ENCODE measurements around the gene PIP5K1A.

- TF ChIP-seq CTCF (IDR thresholded peaks at IDR 0.05; ENCODE audit: insufficient read depth, low read length, poor library complexity, severe bottlenecking), result no peak
- no peak for TF ChIP-seq EZH2phosphoT487 (conservative IDR thresholded peaks at IDR 0.05; ENCODE audit: low read length)
Measured at GRCh38 chr1:151193856-151194255, 4.5 kb upstream of the PIP5K1A start.
